GM08714 (cell line): Measurements from ENCODE around the gene DCUN1D1.

Experiments
- H3K4me3 ChIP-seq: fragments of 200-500 bp; sonication (Bioruptor generic); 2 replicates; pipeline ENCODE4 v1.5.1; 2014; ENCODE audit warnings: mild to moderate bottlenecking, low read length, inconsistent platforms
- ZNF274 ChIP-seq: IDR thresholded peaks from 2 replicates; pipeline ENCODE4 v1.6.1; 2012; ENCODE audit warnings: mild to moderate bottlenecking, low read depth, low read length

The DCUN1D1 gene

DNA sequence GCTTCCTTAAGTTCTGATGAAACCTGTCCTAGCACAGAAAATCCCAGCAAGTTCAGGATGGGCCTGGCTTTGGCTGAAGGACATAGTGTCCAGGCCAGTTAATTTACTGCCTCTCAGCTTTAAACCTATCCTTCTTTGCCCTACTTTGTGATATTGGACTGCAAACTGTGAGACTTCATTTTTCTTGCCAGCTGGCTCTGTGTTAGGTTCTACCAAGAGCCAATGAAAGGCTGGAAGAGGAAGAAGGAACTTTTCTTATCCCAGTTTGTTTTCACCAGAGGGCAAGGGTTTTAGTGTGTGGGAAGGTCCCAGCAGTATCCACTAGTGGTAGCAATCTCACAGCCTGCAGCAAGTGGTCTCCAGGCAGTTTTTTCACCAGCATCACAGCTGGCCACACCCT is 18.2 kb downstream of the DCUN1D1 start:
- H3K4me3 ChIP-seq, result no peak overlapping the region
- TF ChIP-seq ZNF274, result no peak

DNA sequence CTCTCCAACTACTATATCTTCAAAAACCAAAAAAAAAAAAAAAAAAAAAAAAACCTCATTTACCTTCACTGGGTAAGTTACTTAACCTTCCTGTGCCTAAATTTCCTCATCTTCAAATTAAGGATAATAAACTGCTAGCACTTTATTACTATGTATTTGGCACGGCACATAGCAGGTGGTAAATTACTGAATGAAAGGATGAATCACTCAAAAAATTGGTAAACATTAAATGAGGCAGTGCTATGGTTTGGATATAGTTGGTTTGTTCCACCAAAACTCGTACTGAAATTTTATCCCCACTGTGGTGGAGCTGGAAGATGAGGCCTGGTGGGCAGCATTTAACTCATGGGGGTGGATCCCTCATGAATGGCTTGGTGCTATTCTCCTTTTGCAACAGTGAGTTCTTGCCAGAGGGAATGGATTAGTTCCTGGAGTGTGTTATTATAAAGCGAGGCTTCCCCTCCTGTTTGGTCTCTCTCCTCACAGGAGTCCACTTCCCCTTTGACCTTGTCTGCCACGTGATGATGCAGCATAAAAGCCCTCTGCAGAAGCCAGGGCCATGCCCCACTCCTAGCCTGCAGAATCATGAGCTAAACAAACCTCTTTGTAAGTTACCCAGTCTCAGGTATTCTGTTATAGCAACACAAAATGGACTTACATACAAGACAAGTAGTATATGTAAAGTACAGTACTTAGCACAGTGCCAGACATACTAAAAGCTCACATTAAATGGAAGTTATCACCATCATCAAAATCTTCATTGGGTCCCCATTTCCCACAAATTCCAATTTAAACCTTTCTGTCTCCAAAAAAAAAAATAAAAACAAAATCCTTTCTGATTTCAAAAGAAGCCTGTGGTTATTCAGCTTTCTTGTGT is 20.6 kb downstream of the DCUN1D1 start:
- H3K4me3 ChIP-seq, result no peak overlapping the region
- no peak for TF ChIP-seq ZNF274

DNA sequence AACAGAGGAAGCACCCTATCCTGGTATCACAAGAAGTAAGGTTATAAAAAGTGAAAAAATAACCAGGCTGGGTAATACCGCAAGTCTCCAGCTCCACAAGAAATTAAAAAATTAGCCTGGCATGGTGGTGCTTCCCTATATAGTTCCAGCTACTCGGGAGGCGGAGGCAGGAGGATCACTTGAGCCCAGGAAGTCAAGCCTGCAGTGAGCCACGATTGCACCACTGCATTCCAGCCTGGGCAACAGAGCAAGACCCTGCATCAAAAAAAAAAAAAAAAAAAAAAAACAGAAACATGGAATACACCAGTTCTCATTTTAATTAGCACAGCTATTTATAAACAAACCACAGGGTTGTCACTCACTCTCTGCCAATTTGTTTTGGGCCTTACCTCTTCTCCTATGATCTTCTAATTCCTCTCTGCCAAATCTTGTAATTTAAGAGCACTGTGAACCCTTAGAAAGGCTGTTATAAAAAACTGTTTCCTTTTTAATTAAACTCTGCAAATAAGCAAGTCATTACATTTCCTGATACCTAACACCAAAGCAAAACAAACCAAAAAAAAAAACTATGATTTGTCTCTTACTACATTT is 22.6 kb downstream of the DCUN1D1 start:
- H3K4me3 ChIP-seq, result no peak overlapping the region
- no peak for TF ChIP-seq ZNF274

DNA sequence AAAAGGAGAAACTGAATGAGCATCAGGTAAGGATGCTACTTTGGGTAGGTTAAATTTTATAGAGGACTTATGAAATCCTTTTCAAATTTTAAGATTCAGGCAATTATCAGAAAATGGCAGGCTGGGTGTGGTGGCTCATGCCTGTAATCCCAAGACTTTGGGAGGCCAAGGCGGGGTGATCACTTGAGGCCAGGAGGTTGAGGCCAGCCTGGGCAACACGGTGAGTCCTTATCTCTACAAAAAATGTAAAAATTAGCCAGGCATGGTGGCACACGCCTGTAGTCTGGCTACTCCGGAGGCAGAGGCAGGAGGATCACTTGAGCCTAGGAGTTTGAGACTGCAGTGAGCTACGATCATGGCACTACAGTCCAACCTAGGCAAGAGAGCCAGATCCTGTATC is 23.1 kb downstream of the DCUN1D1 start:
- no peak overlapping the region for H3K4me3 ChIP-seq
- no peak for TF ChIP-seq ZNF274

DNA sequence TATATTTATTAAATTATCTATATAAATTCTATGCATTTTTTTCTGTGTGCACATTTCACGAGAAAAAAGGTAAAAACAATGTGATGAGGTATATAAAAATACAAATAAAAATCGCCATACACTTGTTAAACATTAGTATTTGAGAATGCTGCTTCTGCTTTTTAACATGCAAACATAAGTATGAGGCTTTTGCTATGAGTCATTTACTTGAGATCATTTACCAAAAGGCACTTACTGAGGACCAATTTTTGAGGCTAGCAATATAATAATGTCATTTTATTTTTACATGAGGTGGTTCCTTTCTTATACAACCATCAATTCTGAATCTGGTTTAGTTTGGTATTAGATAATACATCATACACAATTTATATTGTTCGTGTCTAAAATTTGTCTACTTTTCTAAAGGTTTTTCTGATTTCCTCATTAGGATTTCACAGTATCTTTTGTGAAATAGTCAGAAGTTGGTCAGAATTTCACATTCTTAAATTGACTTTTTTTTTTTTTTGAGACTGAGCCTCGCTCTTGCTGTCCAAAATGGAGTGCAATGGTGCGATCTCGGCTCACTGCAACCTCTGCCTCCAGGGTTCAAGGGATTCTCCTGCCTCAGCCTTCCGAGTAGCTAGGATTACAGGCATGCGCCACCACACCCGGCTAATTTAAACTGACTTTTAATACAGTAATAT is 25.6 kb downstream of the DCUN1D1 start:
- no peak for TF ChIP-seq ZNF274
- H3K4me3 ChIP-seq, result no peak overlapping the region

DNA sequence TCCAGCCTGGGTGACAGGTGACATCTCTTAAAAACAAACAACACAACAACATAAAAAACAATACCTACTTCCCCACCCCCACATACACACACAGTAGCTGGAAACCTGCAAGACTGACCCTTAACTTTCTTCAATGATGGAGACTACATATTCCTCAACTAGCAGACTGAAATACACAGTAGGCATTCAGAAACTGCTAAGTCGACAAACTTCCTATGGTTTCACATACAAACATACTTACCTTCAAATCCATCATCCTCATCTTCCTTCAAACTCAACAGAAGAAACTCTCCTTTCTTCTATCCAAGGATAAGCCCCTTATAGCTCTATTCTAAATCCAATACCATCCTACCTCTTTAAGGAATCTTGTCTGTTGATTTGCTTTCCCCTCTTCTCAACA is 30.6 kb downstream of the DCUN1D1 start:
- H3K4me3 ChIP-seq, result no peak overlapping the region
- no peak for TF ChIP-seq ZNF274

DNA sequence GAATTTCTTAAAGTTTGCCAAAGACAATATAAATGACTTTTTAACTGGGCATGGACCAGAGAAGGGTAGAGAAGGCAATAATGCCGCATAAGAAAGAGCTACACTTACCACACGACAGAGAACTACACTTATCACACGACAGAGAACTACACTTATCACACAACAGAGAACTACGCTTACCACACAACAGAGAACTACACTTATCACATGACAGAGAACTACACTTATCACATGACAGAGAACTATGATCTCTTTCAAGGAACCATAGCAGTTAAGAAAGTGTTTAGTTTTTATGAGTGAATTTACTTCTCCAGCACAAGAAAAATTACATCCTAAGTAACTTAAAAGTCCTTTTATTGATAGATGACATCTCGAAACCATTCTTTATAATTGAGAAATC is 32.0 kb downstream of the DCUN1D1 start:
- TF ChIP-seq ZNF274, result no peak
- no peak overlapping the region for H3K4me3 ChIP-seq

DNA sequence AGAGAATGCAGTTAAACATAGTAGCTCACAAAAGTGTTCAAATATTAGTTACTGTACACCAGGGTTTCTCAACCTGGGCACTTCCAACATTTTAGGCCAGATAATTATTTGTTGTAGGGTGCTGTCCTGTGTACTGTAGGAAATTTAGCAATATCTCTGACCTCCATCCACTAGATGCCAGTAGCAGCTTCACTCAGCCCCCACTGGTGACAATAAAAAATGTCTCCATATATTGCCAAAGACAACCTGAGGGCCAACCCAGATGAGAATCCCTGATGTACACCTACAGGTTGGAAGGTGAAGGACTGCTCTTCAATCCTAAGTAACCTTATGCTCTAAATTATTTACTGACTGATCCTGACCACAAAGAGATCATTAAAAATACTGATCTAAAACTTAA is 32.5 kb downstream of the DCUN1D1 start:
- no peak overlapping the region for H3K4me3 ChIP-seq
- no peak for TF ChIP-seq ZNF274

DNA sequence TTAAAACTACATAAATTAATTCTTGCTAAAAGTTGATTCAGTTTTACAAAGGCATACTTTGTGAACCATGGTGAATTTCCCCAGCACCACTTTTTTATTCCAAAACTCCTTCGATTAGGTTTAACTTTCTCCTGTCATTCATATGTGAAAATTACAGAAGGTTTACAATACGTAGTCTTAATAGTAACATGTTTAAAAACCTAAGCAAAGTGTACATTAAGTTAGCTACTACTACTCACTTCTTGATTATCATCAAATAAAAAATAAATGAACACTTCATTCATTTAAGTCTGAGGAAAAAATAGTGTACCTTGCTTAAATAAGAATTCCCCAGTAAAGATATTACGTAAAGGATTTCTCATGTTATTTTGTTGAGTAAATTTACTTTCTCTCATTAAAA is 38.6 kb downstream of the DCUN1D1 start:
- no peak overlapping the region for H3K4me3 ChIP-seq
- TF ChIP-seq ZNF274, result no peak

DNA sequence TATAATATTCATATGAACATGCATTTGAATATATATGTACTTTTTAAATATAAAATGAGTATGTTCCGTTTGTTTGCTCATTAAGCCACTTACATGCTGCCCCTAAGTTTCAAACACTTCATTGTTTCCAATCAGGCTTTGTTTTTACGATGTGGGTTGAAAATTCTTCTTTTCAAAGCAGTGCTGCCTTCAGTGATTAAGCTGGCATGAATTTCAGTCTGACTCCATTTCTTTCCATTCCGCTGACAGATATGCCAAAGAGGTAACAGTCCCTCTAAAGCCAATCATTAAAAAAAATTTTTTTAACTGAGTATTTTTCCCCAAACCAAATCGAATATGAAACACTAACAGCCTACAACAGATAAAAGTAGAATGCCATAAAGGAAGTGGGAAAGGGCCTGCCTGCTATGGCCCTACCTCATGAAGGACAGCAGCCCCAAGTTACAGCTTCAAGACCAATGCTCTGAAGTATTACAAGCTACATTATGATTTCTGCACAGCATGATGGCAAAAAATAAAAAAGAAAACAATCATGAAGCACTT is 40.0 kb downstream of the DCUN1D1 start:
- TF ChIP-seq ZNF274, result no peak
- H3K4me3 ChIP-seq, result no peak overlapping the region

DNA sequence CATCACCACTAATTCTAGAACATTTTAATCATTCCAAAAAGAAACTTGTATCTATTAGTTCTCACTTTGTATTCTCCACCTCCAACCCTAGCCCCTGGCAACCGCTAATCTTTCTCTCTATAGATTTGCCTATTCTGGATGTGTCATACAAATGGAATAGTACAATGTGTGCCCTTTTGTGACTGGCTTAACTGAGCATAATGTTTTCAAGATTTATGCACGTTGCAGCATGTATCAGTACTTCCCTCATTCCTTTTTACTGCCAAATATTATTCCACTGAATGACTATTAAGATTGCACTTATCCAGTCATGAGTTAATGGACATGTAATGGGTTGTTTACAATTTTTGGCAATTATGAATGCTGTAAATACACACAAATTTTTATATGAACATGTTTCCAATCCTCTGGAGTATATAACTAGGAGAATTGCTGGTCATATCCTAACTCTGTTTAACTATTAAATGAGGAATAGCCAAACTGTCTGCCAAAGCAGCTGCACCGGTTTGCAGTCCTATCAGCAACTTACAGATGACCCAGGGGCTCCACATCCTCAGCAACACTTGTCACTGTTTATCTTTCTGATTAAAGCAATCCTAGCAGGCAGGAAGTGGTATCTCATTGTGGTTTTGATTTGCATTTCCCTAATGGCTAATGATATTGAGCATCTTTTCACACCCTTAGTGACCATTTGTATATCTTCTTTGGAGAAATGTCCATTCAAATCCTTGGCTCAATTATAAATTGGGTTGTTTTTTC is 42.9 kb downstream of the DCUN1D1 start:
- TF ChIP-seq ZNF274, result no peak
- H3K4me3 ChIP-seq, result no peak overlapping the region

DNA sequence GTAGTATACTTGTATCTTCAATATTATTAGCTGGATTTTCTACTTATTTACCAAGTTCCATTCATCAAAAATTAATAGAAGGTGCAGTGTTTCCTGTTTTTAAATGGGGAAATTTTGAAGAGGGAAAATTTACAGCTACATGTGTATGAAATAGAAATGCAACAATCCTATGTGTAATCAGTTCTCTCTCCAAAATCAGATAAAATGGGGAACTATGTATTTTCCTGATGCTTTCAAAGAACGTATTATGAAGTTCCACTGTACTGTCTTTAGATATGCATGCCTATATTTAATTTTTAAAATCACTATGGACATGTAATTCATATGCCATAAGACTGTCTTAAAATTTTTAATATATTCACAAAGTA is 43.4 kb downstream of the DCUN1D1 start:
- no peak overlapping the region for H3K4me3 ChIP-seq
- TF ChIP-seq ZNF274, result no peak

DNA sequence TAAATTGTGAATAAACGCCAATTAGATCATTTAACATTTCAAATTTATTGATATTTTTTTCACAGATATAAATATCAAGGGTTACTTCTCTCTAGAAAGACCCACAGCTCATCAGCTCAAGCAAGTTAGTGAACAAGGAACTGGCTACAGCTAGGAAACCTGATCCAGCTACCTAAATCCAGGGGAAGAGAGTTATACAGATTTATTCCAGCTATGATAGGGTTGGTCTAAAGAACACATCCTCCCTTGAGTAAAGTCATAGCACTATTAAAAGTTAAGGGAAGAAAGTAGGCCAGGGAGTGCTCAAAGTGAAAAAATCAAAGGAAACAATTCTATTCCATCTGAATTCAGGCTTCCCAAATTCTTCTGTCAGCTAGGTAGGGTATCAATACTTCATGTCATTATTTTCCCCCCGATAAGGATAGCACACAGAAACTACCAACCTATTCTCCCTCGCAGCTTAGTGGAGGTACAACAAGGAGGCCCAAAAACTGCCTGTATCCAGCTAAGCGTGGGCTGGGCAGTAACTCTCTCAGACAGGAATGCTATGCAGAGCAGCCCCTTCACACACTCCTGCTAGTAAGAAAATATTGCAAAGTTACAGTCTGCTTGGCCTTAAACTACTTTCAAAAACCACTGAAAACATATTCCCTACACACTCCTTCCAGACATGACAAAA is 44.0 kb downstream of the DCUN1D1 start:
- H3K4me3 ChIP-seq, result no peak overlapping the region
- TF ChIP-seq ZNF274, result no peak
